A549 (cell line): Measurements from ENCODE around the gene DEFB132. TPM values are rescaled to one million over a fixed set of nuclear protein-coding genes. Genes with fewer than 3 reads are reported as not detected.

ENCODE experiments used
- ATAC-seq, 2 experiments: fragments of 200-7000 bp in 1 of 2; fragments of >200 bp in 1 of 2; cut with Nextera tagmentation in 1 of 2; cut with Tn5 transposase in 1 of 2; 3 replicates each; pipeline versions ENCODE4 v1.8.0 to v1.9.1; 2018 to 2020; ENCODE audit warnings: mild to moderate bottlenecking in 1 of 2, moderate library complexity in 1 of 2
- CTCF ChIA-PET: fragments of 300-600 bp; sonication (Branson Sonifier 250); formaldehyde crosslinking; extraction: SDS; loops from one replicate; lab custom pipeline; 2021; ENCODE audit warnings: antibody characterized with exemption, inconsistent platforms; lab: Yijun Ruan, JAX
- POLR2A ChIA-PET: fragments of 350-600 bp; formaldehyde crosslinking; extraction: SDS; loops from one replicate; lab custom pipeline; 2021; ENCODE audit warnings: antibody characterized with exemption, inconsistent platforms; lab: Yijun Ruan, JAX
- DNase-seq, 2 experiments: peaks; one replicate each; pipeline versions ENCODE4 v3.0.0 to v3.0.0-alpha.2; 2011 to 2016; ENCODE audit warnings: low read depth in 1 of 2, low spot score in 1 of 2
- FAIRE-seq: peaks from 2 replicates; lab custom pipeline; 2011; peaks lifted over from hg19 to GRCh38; lab: Jason Lieb, UNC
- H3K27ac ChIP-seq, 2 experiments: fragments of >200 bp; sonication (Bioruptor Twin); formaldehyde crosslinking; 3 replicates each; pipeline ENCODE4 v1.5.1; 2016 to 2017
- H3K4me1 ChIP-seq: fragments of >200 bp; sonication (Bioruptor Twin); formaldehyde crosslinking; 3 replicates; pipeline ENCODE4 v1.6.1; 2016
- H3K4me2 ChIP-seq: fragments of >200 bp; sonication (Bioruptor Twin); formaldehyde crosslinking; 3 replicates; pipeline ENCODE4 v1.6.1; 2016
- H3K4me3 ChIP-seq: fragments of >200 bp; sonication (Bioruptor Twin); formaldehyde crosslinking; 3 replicates; pipeline ENCODE4 v1.5.1; 2016
- H3K9me3 ChIP-seq: fragments of >200 bp; sonication (Bioruptor Twin); formaldehyde crosslinking; 3 replicates; pipeline ENCODE4 v1.6.1; 2016
- BCL3 ChIP-seq: fragments of >200 bp; sonication (Bioruptor Twin); formaldehyde crosslinking; IDR thresholded peaks from 3 replicates; pipeline ENCODE4 v1.6.1; 2016
- CBX2 ChIP-seq: fragments of 200-600 bp; sonication (generic); IDR thresholded peaks from 2 replicates; pipeline ENCODE4 v1.6.1; 2016; ENCODE audit warnings: low read depth, mild to moderate bottlenecking, borderline replicate concordance
- CEBPB ChIP-seq, 2 experiments: fragments of >200 bp in 1 of 2; sonication (Bioruptor Twin) in 1 of 2; formaldehyde crosslinking in 1 of 2; IDR thresholded peaks; 2 replicates each; pipeline ENCODE4 v1.6.1; 2012 to 2016
- CHD2 ChIP-seq: fragments of 150-350 bp; IDR thresholded peaks from 2 replicates; pipeline ENCODE4 v1.6.1; 2014; ENCODE audit warnings: low read length; ENCODE audit not compliant: partially characterized antibody
- CHD4 ChIP-seq: fragments of 200-600 bp; sonication (generic); IDR thresholded peaks from 2 replicates; pipeline ENCODE4 v1.6.1; 2016; ENCODE audit warnings: antibody characterized with exemption, mild to moderate bottlenecking, borderline replicate concordance
- FOSB ChIP-seq: fragments of 250-450 bp; sonication (Bioruptor Pico); IDR thresholded peaks from 2 replicates; pipeline ENCODE4 v1.5.0; 2020; ENCODE audit warnings: mild to moderate bottlenecking, moderate library complexity
- HOXA7 ChIP-seq: fragments of 250-450 bp; sonication (Bioruptor Pico); IDR thresholded peaks from 2 replicates; pipeline ENCODE4 v1.5.0; 2020; ENCODE audit warnings: mild to moderate bottlenecking, moderate library complexity
- NR3C1 ChIP-seq: fragments of >200 bp; sonication (Bioruptor Twin); formaldehyde crosslinking; IDR thresholded peaks from 3 replicates; pipeline ENCODE4 v1.6.1; 2017
- POLR2AphosphoS2 ChIP-seq: conservative IDR thresholded peaks from 2 replicates; pipeline ENCODE4 v1.6.1; 2012; ENCODE audit warnings: low read length, improper control_type of control experiment, inconsistent platforms
- RAD21 ChIP-seq, 2 experiments: fragments of >200 bp in 1 of 2; sonication (Bioruptor Twin) in 1 of 2; formaldehyde crosslinking in 1 of 2; IDR thresholded peaks in 1 of 2; conservative IDR thresholded peaks in 1 of 2; 2 replicates in 1 of 2; 3 replicates in 1 of 2; pipeline ENCODE4 v1.6.1; 2012 to 2018; ENCODE audit warnings: inconsistent platforms in 1 of 2
- SMC3 ChIP-seq: fragments of >200 bp; sonication (Bioruptor Twin); formaldehyde crosslinking; IDR thresholded peaks from 3 replicates; pipeline ENCODE4 v1.6.1; 2018; ENCODE audit warnings: inconsistent platforms
- TP53 ChIP-seq: fragments of 250-450 bp; sonication (Bioruptor Pico); IDR thresholded peaks from 2 replicates; pipeline ENCODE4 v1.5.0; 2021; ENCODE audit warnings: mild to moderate bottlenecking, moderate library complexity
- USF2 ChIP-seq: fragments of 450-650 bp; IDR thresholded peaks from 2 replicates; pipeline ENCODE4 v1.6.1; 2014; ENCODE audit warnings: antibody characterized with exemption
- ZC3H11A ChIP-seq: fragments of 450-650 bp; IDR thresholded peaks from 2 replicates; pipeline ENCODE4 v1.6.1; 2014; ENCODE audit warnings: antibody characterized with exemption, mild to moderate bottlenecking
- ZNF302 ChIP-seq: fragments of 250-450 bp; sonication (Bioruptor Pico); IDR thresholded peaks from 2 replicates; pipeline ENCODE4 v1.9.0; 2021; ENCODE audit warnings: inconsistent platforms, mild to moderate bottlenecking, moderate library complexity
- ZSCAN20 ChIP-seq: fragments of 250-450 bp; sonication (Bioruptor Pico); IDR thresholded peaks from 2 replicates; pipeline ENCODE4 v1.8.0; 2022; ENCODE audit warnings: mild to moderate bottlenecking, moderate library complexity
- WGBS: methylation state at CpG from one replicate; pipeline ENCODE4 v1.1.6; 2017; ENCODE audit errors: missing lambda C conversion rate; 5-methylcytosine and 5-hydroxymethylcytosine counted together
- polyA plus RNA-seq, 4 experiments: library from polyadenylated mRNA; depleted of rRNA in 3 of 4; stranded (reverse); fragments of >200 nt; fragmentation: RNase III in 1 of 4; extraction: RNeasy Plus Mini Kit Qiagen cat#74134 plus additional on column Dnase treatment in 1 of 4; gene quantifications; 2 replicates in 3 of 4; 3 replicates in 1 of 4; pipeline ENCODE4 v1.2.3, GENCODE V29; 2011 to 2017

The DEFB132 gene
- polyA plus RNA-seq, 2 of the 4 experiments (the other 2 are of a cell fraction): not detected

GRCh38 chr20:308427-309038 is 51.0 kb downstream of the DEFB132 start (continued):
- TF ChIP-seq SMC3: no peak
- no peak for TF ChIP-seq USF2
- no peak for TF ChIP-seq HOXA7 (CRISPR knock-in tag)
- no peak for TF ChIP-seq CBX2
- no peak for TF ChIP-seq NR3C1
- no peak for TF ChIP-seq ZC3H11A
- no peak for TF ChIP-seq ZSCAN20 (CRISPR knock-in tag)

- ChIA-PET POLR2A (interaction anchor here (0.9 kb wide), 1 partner anchor 11 kb away, joined by 3 read pairs; the partner anchor contains the start of gene ZCCHC3), CTCF (interaction anchor here (0.6 to 2.5 kb wide), 4 partner anchors 9 to 97 kb away, joined by 4 to 9 read pairs (median 6); no protein-coding TSS in a partner anchor)
- Histone ChIP-seq H3K4me1 (peaks cover 6% of the 10 kb centered on the region), H3K9me3 (no peaks in the 10 kb centered on the region), H3K4me2 (no peak overlapping the region), H3K4me3 (no peak overlapping the region), H3K27ac (no peak overlapping the region)
- DNase-seq (no peak), ATAC-seq (peak in 1 of 2 experiments; percentile 24; a peak in 2 of 6 replicates), FAIRE-seq (peak; percentile 32)
- WGBS: 63% methylated on average over 6 of the region's 6 CpGs
- TF ChIP-seq TP53: no peak
- TF ChIP-seq CHD4: no peak
- no peak for TF ChIP-seq RAD21 (conservative IDR thresholded peaks at IDR 0.05 in 1 of 2, IDR thresholded peaks at IDR 0.05 in 1 of 2)
- no peak for TF ChIP-seq USF2
Observed at GRCh38 chr20:309306-309840, 51.8 kb downstream of the DEFB132 start.

- peaks cover 6% of the 10 kb centered on the region for H3K4me1 ChIP-seq
- DNase-seq: peak in 1 of 2 experiments; percentile 73
- ATAC-seq: peak in 1 of 2 experiments; percentile 81; a peak in 3 of 6 replicates
- TF ChIP-seq FOSB (CRISPR knock-in tag) (no peak), CHD2 (no peak), ZNF302 (CRISPR knock-in tag) (no peak)
- ChIA-PET POLR2A (interaction anchor here (0.9 kb wide), 1 partner anchor 12 kb away, joined by 3 read pairs; the partner anchor contains the start of gene ZCCHC3), CTCF (interaction anchor here (0.6 to 2.5 kb wide), 4 partner anchors 10 to 96 kb away, joined by 4 to 9 read pairs (median 6); no protein-coding TSS in a partner anchor)
- WGBS: 85% methylated on average over 31 of the region's 31 CpGs
- H3K9me3 ChIP-seq: no peaks in the 10 kb centered on the region
- no peak overlapping the region for H3K4me2 ChIP-seq
- no peak overlapping the region for H3K27ac ChIP-seq
- FAIRE-seq: no peak
- no peak overlapping the region for H3K4me3 ChIP-seq
Observed at GRCh38 chr20:309841-310644, 52.5 kb downstream of the DEFB132 start.

- H3K4me3 ChIP-seq: no peak overlapping the region
- ATAC-seq: no peak
- ChIA-PET POLR2A (no interaction called here), CTCF (interaction anchor here (1.8 to 2.5 kb wide), 3 partner anchors 10 to 13 kb away, joined by 5 to 9 read pairs (median 6); no protein-coding TSS in a partner anchor)
- no peak overlapping the region for H3K27ac ChIP-seq
- H3K9me3 ChIP-seq: no peaks in the 10 kb centered on the region
- FAIRE-seq: no peak
- no peak for DNase-seq
- WGBS: 86% methylated on average over 7 of the region's 7 CpGs
- TF ChIP-seq POLR2AphosphoS2 (no peak), CEBPB (IDR thresholded peaks at IDR 0.05) (peak in 1 of 2 experiments; percentile 45; a peak in 2 of 4 replicates), BCL3 (no peak)
- no peak overlapping the region for H3K4me2 ChIP-seq
- peaks cover 6% of the 10 kb centered on the region for H3K4me1 ChIP-seq
Observed at GRCh38 chr20:310645-311044, 53.1 kb downstream of the DEFB132 start.

Other genes with a start within 250 kb of the DEFB132 start
- gene DEFB125, start 170.1 kb upstream of the DEFB132 start, polyA plus RNA-seq (2011; rRNA removed): not detected in 2 replicates
- not detected in 3 replicates for gene DEFB125, start 170.1 kb upstream of the DEFB132 start, polyA plus RNA-seq (2017; fragmentation: RNase III; extraction: RNeasy Plus Mini Kit Qiagen cat#74134 plus additional on column Dnase treatment)
- not detected in 2 replicates for gene DEFB126, start 115.1 kb upstream of the DEFB132 start, polyA plus RNA-seq (2011; rRNA removed)
- not detected in 3 replicates for gene DEFB126, start 115.1 kb upstream of the DEFB132 start, polyA plus RNA-seq (2017; fragmentation: RNase III; extraction: RNeasy Plus Mini Kit Qiagen cat#74134 plus additional on column Dnase treatment)
- gene DEFB127, start 100.3 kb upstream of the DEFB132 start, polyA plus RNA-seq (2011; rRNA removed): not detected in 2 replicates
- not detected in 3 replicates for gene DEFB127, start 100.3 kb upstream of the DEFB132 start, polyA plus RNA-seq (2017; fragmentation: RNase III; extraction: RNeasy Plus Mini Kit Qiagen cat#74134 plus additional on column Dnase treatment)
- gene DEFB128, start 68.0 kb upstream of the DEFB132 start, polyA plus RNA-seq (2011; rRNA removed): not detected in 2 replicates
- not detected in 3 replicates for gene DEFB128, start 68.0 kb upstream of the DEFB132 start, polyA plus RNA-seq (2017; fragmentation: RNase III; extraction: RNeasy Plus Mini Kit Qiagen cat#74134 plus additional on column Dnase treatment)
- gene DEFB129, start 30.5 kb upstream of the DEFB132 start, polyA plus RNA-seq (2011; rRNA removed): not detected in 2 replicates
- not detected in 3 replicates for gene DEFB129, start 30.5 kb upstream of the DEFB132 start, polyA plus RNA-seq (2017; fragmentation: RNase III; extraction: RNeasy Plus Mini Kit Qiagen cat#74134 plus additional on column Dnase treatment)
- 23.2 and 23.9 TPM in 2 replicates for gene C20orf96, start 33.0 kb downstream of the DEFB132 start, polyA plus RNA-seq (2011; rRNA removed)
- gene C20orf96, start 33.0 kb downstream of the DEFB132 start, polyA plus RNA-seq (2017; fragmentation: RNase III; extraction: RNeasy Plus Mini Kit Qiagen cat#74134 plus additional on column Dnase treatment): 16.5 to 20.9 TPM (median 20.5 TPM) in 3 replicates
- gene ZCCHC3, start 39.8 kb downstream of the DEFB132 start, polyA plus RNA-seq (2011; rRNA removed): 17.4 and 19.8 TPM in 2 replicates
- 16.3 to 17.7 TPM (median 17.3 TPM) in 3 replicates for gene ZCCHC3, start 39.8 kb downstream of the DEFB132 start, polyA plus RNA-seq (2017; fragmentation: RNase III; extraction: RNeasy Plus Mini Kit Qiagen cat#74134 plus additional on column Dnase treatment)
- gene SOX12, start 67.8 kb downstream of the DEFB132 start, polyA plus RNA-seq (2011; rRNA removed): 7.0 and 7.5 TPM in 2 replicates
- 24.6 to 32.8 TPM (median 29.2 TPM) in 3 replicates for gene SOX12, start 67.8 kb downstream of the DEFB132 start, polyA plus RNA-seq (2017; fragmentation: RNase III; extraction: RNeasy Plus Mini Kit Qiagen cat#74134 plus additional on column Dnase treatment)
- gene NRSN2, start 89.4 kb downstream of the DEFB132 start, polyA plus RNA-seq (2011; rRNA removed): 40.5 and 47.5 TPM in 2 replicates
- gene NRSN2, start 89.4 kb downstream of the DEFB132 start, polyA plus RNA-seq (2017; fragmentation: RNase III; extraction: RNeasy Plus Mini Kit Qiagen cat#74134 plus additional on column Dnase treatment): 59.6 to 74.8 TPM (median 74.3 TPM) in 3 replicates
- 210 and 269 TPM in 2 replicates for gene TRIB3, start 123.0 kb downstream of the DEFB132 start, polyA plus RNA-seq (2011; rRNA removed)
- 28.4 to 39.8 TPM (median 34.0 TPM) in 3 replicates for gene TRIB3, start 123.0 kb downstream of the DEFB132 start, polyA plus RNA-seq (2017; fragmentation: RNase III; extraction: RNeasy Plus Mini Kit Qiagen cat#74134 plus additional on column Dnase treatment)
- gene RBCK1, start 150.6 kb downstream of the DEFB132 start, polyA plus RNA-seq (2011; rRNA removed): 222 and 239 TPM in 2 replicates
- 105 to 117 TPM (median 112 TPM) in 3 replicates for gene RBCK1, start 150.6 kb downstream of the DEFB132 start, polyA plus RNA-seq (2017; fragmentation: RNase III; extraction: RNeasy Plus Mini Kit Qiagen cat#74134 plus additional on column Dnase treatment)
- gene TBC1D20, start 204.8 kb downstream of the DEFB132 start, polyA plus RNA-seq (2011; rRNA removed): 43.4 and 53.9 TPM in 2 replicates
- 24.5 to 28.0 TPM (median 27.7 TPM) in 3 replicates for gene TBC1D20, start 204.8 kb downstream of the DEFB132 start, polyA plus RNA-seq (2017; fragmentation: RNase III; extraction: RNeasy Plus Mini Kit Qiagen cat#74134 plus additional on column Dnase treatment)